SK-N-SH (cell line): ENCODE measurements around the gene SNPH. TPM values are rescaled to one million over a fixed set of nuclear protein-coding genes. Genes with fewer than 3 reads are reported as not detected.

Experiments used
- CTCF ChIA-PET: fragments of 300-600, 350-600 bp; formaldehyde crosslinking; extraction: SDS; loops from one replicate; lab custom pipeline; 2021; lab: Yijun Ruan, JAX
- POLR2A ChIA-PET: fragments of 350-600 bp; sonication (Branson Sonifier 250); formaldehyde crosslinking; extraction: SDS; loops from one replicate; lab custom pipeline; 2020; ENCODE audit warnings: antibody characterized with exemption, inconsistent platforms; lab: Yijun Ruan, JAX
- DNase-seq: peaks from one replicate; pipeline ENCODE4 v3.0.0; 2012
- H2AFZ ChIP-seq: fragments of 200-600 bp; sonication (generic); 2 replicates; pipeline ENCODE4 v1.8.1; 2016; ENCODE audit warnings: antibody characterized with exemption, mild to moderate bottlenecking, low read depth
- H3F3A ChIP-seq: fragments of 200-600 bp; sonication (generic); replicated peaks from 2 replicates; pipeline ENCODE3; 2016; ENCODE audit warnings: antibody characterized with exemption, mild to moderate bottlenecking; ENCODE audit not compliant: insufficient read depth
- H3K27ac ChIP-seq, 2 experiments: fragments of 200-500 bp in 1 of 2; fragments of 200-600 bp in 1 of 2; sonication (Bioruptor generic) in 1 of 2; sonication (generic), shearing (Covaris generic) in 1 of 2; 2 replicates each; pipeline versions ENCODE4 v1.5.1 to v1.6.1; 2014 to 2016; ENCODE audit warnings: low read depth in 2 of 2, inconsistent platforms in 1 of 2, low read length in 1 of 2, mild to moderate bottlenecking in 1 of 2, mixed read lengths in 1 of 2
- H3K27me3 ChIP-seq: fragments of 200-600 bp; sonication (generic), shearing (Covaris generic); 2 replicates; pipeline ENCODE4 v1.6.1; 2016; ENCODE audit warnings: mixed run types; ENCODE audit not compliant: insufficient read depth
- H3K36me3 ChIP-seq, 2 experiments: fragments of 200-500 bp in 1 of 2; fragments of 200-600 bp in 1 of 2; sonication (Bioruptor generic) in 1 of 2; sonication (generic) in 1 of 2; replicated peaks in 1 of 2; 2 replicates each; pipeline versions ENCODE3 to v1.5.1; 2014 to 2016; ENCODE audit warnings: low read length in 1 of 2, mild to moderate bottlenecking in 1 of 2; ENCODE audit not compliant: insufficient read depth in 2 of 2, control insufficient read depth in 1 of 2
- H3K4me1 ChIP-seq, 2 experiments: fragments of 200-500 bp in 1 of 2; fragments of 200-600 bp in 1 of 2; sonication (Bioruptor generic) in 1 of 2; sonication (generic), shearing (Covaris generic) in 1 of 2; 2 replicates each; pipeline versions ENCODE4 v1.5.1 to v1.6.1; 2014 to 2016; ENCODE audit warnings: low read depth in 1 of 2, low read length in 1 of 2, mixed run types in 1 of 2; ENCODE audit not compliant: insufficient read depth in 2 of 2, control insufficient read depth in 1 of 2
- H3K4me2 ChIP-seq: fragments of 200-600 bp; sonication (generic), shearing (Covaris generic); 2 replicates; pipeline ENCODE4 v1.6.1; 2017; ENCODE audit warnings: mixed run types
- H3K4me3 ChIP-seq, 2 experiments: fragments of 200-500 bp in 1 of 2; fragments of 200-600 bp in 1 of 2; sonication (Bioruptor generic) in 1 of 2; sonication (generic), shearing (Covaris generic) in 1 of 2; 2 replicates each; pipeline versions ENCODE4 v1.5.1 to v1.8.1; 2014 to 2016; ENCODE audit warnings: low read depth in 2 of 2, inconsistent platforms in 1 of 2, low read length in 1 of 2, mild to moderate bottlenecking in 1 of 2, mixed read lengths in 1 of 2, moderate library complexity in 1 of 2
- H3K79me2 ChIP-seq: fragments of 200-600 bp; sonication (generic); 2 replicates; pipeline ENCODE4 v1.8.1; 2017; ENCODE audit warnings: mild to moderate bottlenecking; ENCODE audit not compliant: insufficient read depth
- H3K9ac ChIP-seq: fragments of 200-600 bp; sonication (generic); 2 replicates; pipeline ENCODE4 v1.6.1; 2017; ENCODE audit warnings: mixed run types
- H3K9me2 ChIP-seq: fragments of 200-600 bp; sonication (generic); 2 replicates; pipeline ENCODE4 v1.6.1; 2017; ENCODE audit warnings: mixed run types
- H3K9me3 ChIP-seq: fragments of 200-600 bp; sonication (generic); 2 replicates; pipeline ENCODE4 v1.6.1; 2017; ENCODE audit warnings: mixed run types, mild to moderate bottlenecking, moderate library complexity
- H4K20me1 ChIP-seq: fragments of 200-600 bp; sonication (generic); 2 replicates; pipeline ENCODE4 v1.6.1; 2017; ENCODE audit warnings: mild to moderate bottlenecking, mixed run types; ENCODE audit not compliant: insufficient read depth
- JUND ChIP-seq: IDR thresholded peaks from 2 replicates; pipeline ENCODE4 v1.4.0; 2012
- MAX ChIP-seq: IDR thresholded peaks from 2 replicates; pipeline ENCODE4 v1.4.0; 2012; ENCODE audit warnings: low read depth
- MEF2A ChIP-seq: IDR thresholded peaks from 2 replicates; pipeline ENCODE4 v1.4.0; 2012; ENCODE audit warnings: low read depth, borderline replicate concordance
- NRF1 ChIP-seq: IDR thresholded peaks from 2 replicates; pipeline ENCODE4 v1.6.1; 2012; ENCODE audit warnings: low read depth, mild to moderate bottlenecking, low read length
- RCOR1 ChIP-seq: fragments of 150-350 bp; IDR thresholded peaks from 2 replicates; pipeline ENCODE4 v1.6.1; 2017; ENCODE audit warnings: antibody characterized with exemption, low read length
- RXRA ChIP-seq: IDR thresholded peaks from 2 replicates; pipeline ENCODE4 v1.4.0; 2012; ENCODE audit warnings: low read depth, mild to moderate bottlenecking, borderline replicate concordance
- TCF12 ChIP-seq: IDR thresholded peaks from 2 replicates; pipeline ENCODE4 v1.4.0; 2012
- TEAD4 ChIP-seq: IDR thresholded peaks from 2 replicates; pipeline ENCODE4 v1.4.0; 2012; ENCODE audit warnings: mild to moderate bottlenecking, borderline replicate concordance; ENCODE audit not compliant: insufficient read depth
- USF2 ChIP-seq: fragments of 150-350 bp; IDR thresholded peaks from 2 replicates; pipeline ENCODE4 v1.6.1; 2017; ENCODE audit warnings: antibody characterized with exemption, low read length, low read depth, borderline replicate concordance
- YY1 ChIP-seq: IDR thresholded peaks from 2 replicates; pipeline ENCODE4 v1.4.0; 2012; ENCODE audit warnings: low read depth, mild to moderate bottlenecking
- WGBS: methylation state at CpG from one replicate; pipeline ENCODE4 v1.1.6; 2017; ENCODE audit warnings: low lambda C conversion rate; 5-methylcytosine and 5-hydroxymethylcytosine counted together
- polyA plus RNA-seq, 3 experiments: library from polyadenylated mRNA; depleted of rRNA; stranded (reverse); fragments of >200 nt; gene quantifications; 2 replicates each; pipeline ENCODE4 v1.2.3, GENCODE V29; 2012

Gene SNPH
- polyA plus RNA-seq, 1 of the 3 experiments (the other 2 are of a cell fraction), result 2.5 TPM

- Histone ChIP-seq H3K9me3 (no peaks in the 10 kb centered on the region), H3K27ac (no peak overlapping the region), H3K4me2 (no peak overlapping the region), H3K9me2 (no peaks in the 10 kb centered on the region), H2AFZ (no peak overlapping the region), H3K36me3 (peaks cover 10 to 13% of the 10 kb centered on the region in 2 experiments), H3K79me2 (peaks cover 81% of the 10 kb centered on the region), H3F3A (no peaks in the 10 kb centered on the region), H4K20me1 (peaks cover 13% of the 10 kb centered on the region; the same call in 1 of the 2 replicates), H3K27me3 (no peaks in the 10 kb centered on the region), H3K4me1 (peaks cover 19% of the 10 kb centered on the region in 2 experiments), H3K9ac (no peak overlapping the region), H3K4me3 (no peak overlapping the region)
- DNase-seq, result no peak
- POLR2A ChIA-PET, result no interaction called here
- CTCF ChIA-PET, result interaction anchor here (2.5 kb wide), 1 partner anchor 106 kb away, joined by 9 read pairs; no protein-coding TSS in a partner anchor
- TF ChIP-seq YY1 (no peak), MEF2A (no peak), RCOR1 (no peak), TEAD4 (no peak)
- WGBS, result 97% methylated on average over 2 of the region's 2 CpGs
These were observed 65.0 kb downstream of the SNPH start for GRCh38 chr20:1331101-1331500.

- Histone ChIP-seq H3K27me3 (no peaks in the 10 kb centered on the region), H4K20me1 (peaks cover 13% of the 10 kb centered on the region; the same call in 1 of the 2 replicates), H3K36me3 (peaks cover 10 to 13% of the 10 kb centered on the region in 2 experiments)
- no peak for TF ChIP-seq NRF1
- TF ChIP-seq RXRA, result no peak
- TF ChIP-seq MAX, result no peak
- TF ChIP-seq JUND, result no peak
- no peak for TF ChIP-seq USF2
- no peak for TF ChIP-seq TCF12
- TF ChIP-seq, all 33 proteins: peak for 0
- Histone ChIP-seq H3K27ac (no peak overlapping the region), H3K4me2 (no peak overlapping the region), H3K4me1 (peaks cover 11 to 13% of the 10 kb centered on the region in 2 experiments; a peak in 2 of 4 replicates), H3K9me3 (no peaks in the 10 kb centered on the region), H2AFZ (no peak overlapping the region), H3K9me2 (no peaks in the 10 kb centered on the region), H3K79me2 (peaks cover 72% of the 10 kb centered on the region), H3K9ac (no peak overlapping the region), H3F3A (no peaks in the 10 kb centered on the region), H3K4me3 (no peak overlapping the region)
- ChIA-PET CTCF (interaction anchor here (1.7 to 2.5 kb wide), 2 partner anchors 14 to 105 kb away, joined by 4 to 9 read pairs; no protein-coding TSS in a partner anchor), POLR2A (no interaction called here)
- DNase-seq, result no peak
- 95% methylated on average over 6 of the region's 6 CpGs for WGBS
These were observed 65.8 kb downstream of the SNPH start for GRCh38 chr20:1331801-1332453.
